BLaER1 treated with 17β-estradiol and CSF1 and Interleukin-3, amounts not matched to agents 10 nM and 100 nM (cell line): ENCODE results near the gene FAM217A.
"Not testable (repeated sequence)": the region's sequence is repeated elsewhere in the genome, so short reads cannot be mapped to it uniquely, and the experiment has no call there.

ENCODE experiments used
- H3K27ac ChIP-seq, 11 experiments: shearing (Covaris generic); formaldehyde crosslinking; 2 replicates each; pipeline ENCODE4 v1.8.1; 2022
- H3K27me3 ChIP-seq, 11 experiments: shearing (Covaris generic); formaldehyde crosslinking; 2 replicates each; pipeline ENCODE4 v1.8.1; 2022
- H3K36me3 ChIP-seq, 11 experiments: shearing (Covaris generic); formaldehyde crosslinking; 2 replicates each; pipeline ENCODE4 v1.8.1; 2022
- H3K4me1 ChIP-seq, 10 experiments: shearing (Covaris generic); formaldehyde crosslinking; 2 replicates each; pipeline ENCODE4 v1.8.1; 2022
- H3K4me2 ChIP-seq, 11 experiments: shearing (Covaris generic); formaldehyde crosslinking; 2 replicates each; pipeline ENCODE4 v1.8.1; 2022
- H3K4me3 ChIP-seq, 10 experiments: shearing (Covaris generic); formaldehyde crosslinking; 2 replicates each; pipeline ENCODE4 v1.8.1; 2022
- H3K9ac ChIP-seq, 11 experiments: shearing (Covaris generic); formaldehyde crosslinking; 2 replicates each; pipeline ENCODE4 v1.8.1; 2022
- H3K9me3 ChIP-seq, 11 experiments: shearing (Covaris generic); formaldehyde crosslinking; replicated peaks in 1 of 11; 2 replicates each; pipeline ENCODE4 v1.8.1; 2022
- H4K20me1 ChIP-seq, 11 experiments: shearing (Covaris generic); formaldehyde crosslinking; 2 replicates each; pipeline ENCODE4 v1.8.1; 2022
- Cebpa-rat ChIP-seq, 11 experiments: shearing (Covaris generic); IDR thresholded peaks; 2 replicates each; pipeline ENCODE4 v1.8.1; 2022

Gene FAM217A

DNA sequence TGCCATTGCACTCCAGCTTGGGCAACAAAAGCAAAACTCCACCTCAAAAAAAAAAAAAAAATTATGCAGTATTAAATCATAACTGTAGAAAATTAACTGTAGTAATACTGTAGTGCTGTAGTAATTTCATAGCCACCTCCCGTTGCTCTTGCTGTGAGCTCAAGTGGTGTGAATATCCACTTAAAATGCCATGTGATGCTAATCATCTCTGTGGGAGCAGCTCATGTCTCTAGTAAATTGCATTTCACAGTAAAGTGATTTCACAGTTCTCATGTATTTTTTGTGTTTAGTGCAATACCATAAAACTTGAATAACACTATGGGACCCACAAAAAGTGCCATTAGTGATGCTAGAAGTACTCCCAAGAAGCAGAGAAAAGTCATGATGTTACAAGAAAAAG lies 14.4 kb upstream of the FAM217A start:
- Histone ChIP-seq H3K4me2 (no peak overlapping the region), H3K4me1 (no peaks in the 10 kb centered on the region), H3K9me3 (peaks cover 8 to 18% (median 15%) of the 10 kb centered on the region in 11 experiments; a peak in 16 of 22 replicates), H4K20me1 (no peaks in the 10 kb centered on the region), H3K9ac (no peak overlapping the region), H3K27me3 (no peaks in the 10 kb centered on the region), H3K4me3 (no peak overlapping the region), H3K36me3 (no peaks in the 10 kb centered on the region), H3K27ac (no peak overlapping the region)
- TF ChIP-seq Cebpa-rat (IDR thresholded peaks at IDR 0.05): no peak

- Histone ChIP-seq H3K4me3 (no peak overlapping the region), H3K4me2 (no peak overlapping the region), H4K20me1 (no peaks in the 10 kb centered on the region), H3K27me3 (no peaks in the 10 kb centered on the region), H3K9me3 (peaks cover 8 to 18% (median 15%) of the 10 kb centered on the region in 11 experiments; a peak in 16 of 22 replicates), H3K36me3 (no peaks in the 10 kb centered on the region), H3K9ac (no peak overlapping the region), H3K4me1 (no peaks in the 10 kb centered on the region), H3K27ac (no peak overlapping the region)
- TF ChIP-seq Cebpa-rat (IDR thresholded peaks at IDR 0.05): no peak
These were observed 13.0 kb upstream of the FAM217A start for GRCh38 chr6:4091941-4092340.

DNA sequence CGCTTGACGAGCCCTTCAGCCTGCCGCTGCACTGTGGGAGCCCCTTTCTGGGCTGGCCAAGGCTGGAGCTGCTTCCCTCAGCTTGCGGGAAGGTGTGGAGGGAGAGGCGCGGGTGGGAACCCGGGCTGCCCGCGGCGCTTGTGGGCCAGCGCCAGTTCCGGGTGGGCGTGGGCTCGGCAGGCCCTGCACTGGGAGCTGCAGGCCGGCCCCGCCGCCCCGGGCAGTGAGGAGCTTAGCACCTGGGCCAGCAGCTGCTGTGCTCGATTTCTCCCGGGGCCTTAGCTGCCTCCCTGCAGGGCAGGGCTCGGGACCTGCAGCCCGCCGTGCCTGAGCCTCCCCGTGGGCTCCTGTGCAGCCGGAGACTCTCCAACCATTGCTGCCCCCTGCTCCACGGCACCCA lies 11.1 kb upstream of the FAM217A start:
- not testable (repeated sequence) for H3K4me2 ChIP-seq, H3K27ac ChIP-seq, H3K36me3 ChIP-seq, H3K4me1 ChIP-seq, H3K27me3 ChIP-seq, H3K4me3 ChIP-seq, H3K9ac ChIP-seq, H4K20me1 ChIP-seq
- peaks cover 8 to 18% (median 15%) of the 10 kb centered on the region in 11 experiments; a peak in 16 of 22 replicates for H3K9me3 ChIP-seq

DNA sequence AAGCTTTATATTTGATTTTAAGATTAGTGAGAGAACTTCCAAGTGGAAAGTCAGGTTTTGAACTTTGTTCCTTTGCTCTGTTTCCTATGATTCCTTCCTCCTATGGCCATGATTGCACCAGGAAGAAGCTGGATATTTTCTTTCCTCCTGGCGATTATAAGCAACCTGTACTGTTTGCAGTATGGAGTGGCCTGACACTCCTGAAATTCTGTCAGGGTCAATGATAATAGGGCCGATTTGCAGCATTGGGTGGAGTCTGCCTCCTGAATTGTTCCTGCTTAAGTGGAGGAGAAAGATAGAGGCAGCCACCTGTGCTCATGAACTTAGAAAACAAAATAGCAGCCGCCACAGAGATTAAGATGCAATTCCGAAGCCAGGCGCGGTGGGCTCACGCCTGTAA lies 9.8 kb upstream of the FAM217A start:
- H3K27ac ChIP-seq: no peak overlapping the region
- no peak overlapping the region for H3K9ac ChIP-seq
- no peaks in the 10 kb centered on the region for H4K20me1 ChIP-seq
- no peak overlapping the region for H3K4me3 ChIP-seq
- no peaks in the 10 kb centered on the region for H3K4me1 ChIP-seq
- H3K4me2 ChIP-seq: no peak overlapping the region
- peaks cover 8 to 18% (median 15%) of the 10 kb centered on the region in 11 experiments; a peak in 16 of 22 replicates for H3K9me3 ChIP-seq
- no peaks in the 10 kb centered on the region for H3K27me3 ChIP-seq
- no peaks in the 10 kb centered on the region for H3K36me3 ChIP-seq
- no peak for TF ChIP-seq Cebpa-rat (IDR thresholded peaks at IDR 0.05)

DNA sequence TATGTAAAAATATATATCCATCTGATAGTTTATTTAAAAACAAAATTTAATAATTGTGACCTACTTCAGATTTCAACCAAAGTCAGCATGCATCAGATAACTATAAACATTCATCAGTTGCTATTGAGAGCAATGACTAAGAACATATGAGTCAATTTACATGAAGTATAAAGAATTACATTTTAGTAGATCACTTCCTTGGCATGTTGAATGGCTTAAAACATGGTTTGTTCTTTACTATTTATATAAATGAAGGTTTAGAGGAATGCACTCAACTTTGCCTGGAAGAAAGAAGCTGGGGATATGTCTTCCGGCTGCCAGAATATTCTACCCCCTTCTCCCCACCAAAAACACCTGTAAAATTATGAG lies 6.4 kb upstream of the FAM217A start:
- no peak for TF ChIP-seq Cebpa-rat (IDR thresholded peaks at IDR 0.05)
- Histone ChIP-seq H3K9ac (no peak overlapping the region), H4K20me1 (no peaks in the 10 kb centered on the region), H3K36me3 (no peaks in the 10 kb centered on the region), H3K9me3 (peaks cover 5 to 10% (median 6%) of the 10 kb centered on the region in 11 experiments; a peak in 13 of 22 replicates), H3K4me2 (no peak overlapping the region), H3K4me1 (no peaks in the 10 kb centered on the region), H3K27me3 (no peaks in the 10 kb centered on the region), H3K27ac (no peak overlapping the region), H3K4me3 (no peak overlapping the region)

DNA sequence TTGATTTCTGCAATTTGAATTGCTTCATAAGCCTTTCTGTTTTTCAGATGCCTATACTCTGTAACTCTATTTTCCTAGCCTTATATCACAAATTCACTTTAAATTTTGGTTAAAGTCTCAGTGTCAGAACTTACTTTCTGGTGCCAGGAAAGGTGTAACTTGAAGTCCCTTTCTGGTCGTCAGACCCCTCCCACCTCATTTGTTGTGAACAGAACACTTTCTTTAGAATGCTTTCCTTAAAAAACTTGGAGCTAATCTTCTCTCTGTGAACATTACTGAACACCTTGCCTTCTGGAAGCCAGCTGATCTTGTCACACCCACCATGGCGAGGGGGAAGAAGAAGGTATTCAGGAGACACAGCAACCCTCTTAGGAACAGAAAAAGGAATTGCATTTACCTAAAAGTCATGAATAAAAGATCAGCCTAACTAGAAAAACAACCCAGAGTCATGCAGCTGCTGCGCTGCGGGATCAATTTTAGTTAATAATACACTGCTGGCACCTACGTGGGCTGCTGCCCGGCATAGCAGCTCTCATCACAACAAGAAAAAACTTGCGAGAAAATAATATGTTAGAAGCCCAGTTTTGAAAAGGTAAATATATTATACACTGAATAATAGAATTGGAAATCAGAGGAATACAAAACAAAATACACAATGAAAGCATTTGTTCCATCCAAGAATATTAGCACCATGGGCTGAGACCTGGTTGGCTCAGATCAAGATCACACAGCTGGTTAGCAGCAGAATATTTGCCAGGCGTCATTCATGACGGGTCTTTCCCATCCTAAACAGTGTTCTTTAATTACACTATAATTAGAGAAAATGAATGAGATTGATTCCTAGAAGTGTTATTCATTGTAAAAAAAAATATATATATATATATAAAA lies 5.8 kb upstream of the FAM217A start:
- Histone ChIP-seq H3K4me3 (no peak overlapping the region), H4K20me1 (no peaks in the 10 kb centered on the region), H3K4me2 (no peak overlapping the region), H3K4me1 (no peaks in the 10 kb centered on the region), H3K9me3 (peaks cover 0 to 4% (median under 1%) of the 10 kb centered on the region in 11 experiments; a peak in 6 of 22 replicates), H3K9ac (no peak overlapping the region), H3K27ac (no peak overlapping the region), H3K36me3 (no peaks in the 10 kb centered on the region), H3K27me3 (no peaks in the 10 kb centered on the region)
- TF ChIP-seq Cebpa-rat (IDR thresholded peaks at IDR 0.05): no peak

DNA sequence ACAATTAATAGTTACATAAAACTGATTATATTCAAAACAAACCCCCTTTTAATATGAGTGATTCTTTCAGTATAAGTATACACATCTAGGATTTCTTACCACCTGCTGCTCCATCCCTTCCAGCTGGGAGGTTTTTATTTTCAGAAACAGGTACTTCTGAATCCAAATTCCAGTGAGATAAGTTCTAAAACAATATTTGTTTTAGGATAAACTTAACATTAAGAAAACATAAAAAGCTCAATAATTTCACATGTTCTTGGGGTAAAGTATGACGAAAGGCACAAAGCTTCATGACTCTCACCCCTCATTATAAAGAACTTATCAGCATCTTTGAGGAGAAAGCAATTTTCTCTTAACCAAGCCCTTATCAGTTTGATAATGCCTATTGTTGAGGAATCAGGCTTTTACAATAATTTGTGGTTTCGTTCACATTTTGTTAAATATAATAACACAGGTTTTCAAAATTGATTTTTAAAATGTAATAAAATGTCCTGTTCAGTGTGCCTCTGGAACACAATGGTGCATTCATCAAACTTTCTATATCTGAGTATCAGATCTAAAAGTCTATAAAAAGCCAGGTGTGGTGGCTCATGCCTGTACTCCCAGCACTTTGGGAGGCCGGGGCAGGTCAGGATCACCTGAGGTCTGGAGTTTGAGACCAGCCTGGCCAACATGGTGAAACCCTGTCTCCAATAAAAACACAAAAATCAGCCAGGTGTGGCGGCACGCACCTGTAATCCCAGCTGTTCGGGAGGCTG lies 4.3 kb downstream of the FAM217A start:
- H3K4me3 ChIP-seq: no peak overlapping the region
- no peak overlapping the region for H3K27ac ChIP-seq
- H3K36me3 ChIP-seq: no peaks in the 10 kb centered on the region
- TF ChIP-seq Cebpa-rat (IDR thresholded peaks at IDR 0.05): no peak
- H3K27me3 ChIP-seq: no peaks in the 10 kb centered on the region
- H3K9me3 ChIP-seq: peaks cover 5 to 11% (median 10%) of the 10 kb centered on the region in 11 experiments; a peak in 11 of 22 replicates
- no peak overlapping the region for H3K9ac ChIP-seq
- no peaks in the 10 kb centered on the region for H4K20me1 ChIP-seq
- H3K4me1 ChIP-seq: no peaks in the 10 kb centered on the region
- no peak overlapping the region for H3K4me2 ChIP-seq

- no peak for TF ChIP-seq Cebpa-rat (IDR thresholded peaks at IDR 0.05)
- Histone ChIP-seq H4K20me1 (no peaks in the 10 kb centered on the region), H3K27me3 (no peaks in the 10 kb centered on the region), H3K9me3 (no peaks in the 10 kb centered on the region), H3K27ac (no peak overlapping the region), H3K4me1 (no peaks in the 10 kb centered on the region), H3K4me3 (no peak overlapping the region), H3K9ac (no peak overlapping the region), H3K36me3 (0 out of 22 replicates have a peak, but pooled peaks cover 0 to 1% (median 0%) of the 10 kb centered on the region in 11 experiments), H3K4me2 (no peak overlapping the region)
These were observed 7.6 kb downstream of the FAM217A start for GRCh38 chr6:4071330-4071729.

- H3K4me2 ChIP-seq: no peak overlapping the region
- H3K27ac ChIP-seq: no peak overlapping the region
- no peaks in the 10 kb centered on the region for H3K9me3 ChIP-seq
- TF ChIP-seq Cebpa-rat (IDR thresholded peaks at IDR 0.05): no peak
- H3K9ac ChIP-seq: no peak overlapping the region
- no peaks in the 10 kb centered on the region for H3K4me1 ChIP-seq
- H3K27me3 ChIP-seq: no peaks in the 10 kb centered on the region
- H3K4me3 ChIP-seq: no peak overlapping the region
- H4K20me1 ChIP-seq: peaks cover 0 to 3% (median 0%) of the 10 kb centered on the region in 11 experiments; a peak in 1 of 22 replicates
- H3K36me3 ChIP-seq: peaks cover 16 to 23% (median 20%) of the 10 kb centered on the region in 11 experiments
These were observed 9.7 kb downstream of the FAM217A start for GRCh38 chr6:4069199-4069598.
